Measurements from ENCODE around the gene DLEC1. TPM values are rescaled to one million over a fixed set of nuclear protein-coding genes. Genes with fewer than 3 reads are reported as not detected.

The DLEC1 gene
- total RNA-seq, 2 experiments from 2014 or later, result 0.26 to 0.60 TPM

GRCh38 chr3:38122712-38123290 is 83.8 kb downstream of the DLEC1 start:
- no peaks in the 10 kb centered on the region for H3K27me3 Mint-ChIP-seq (ENCODE audit: low read depth)
- no peak for ATAC-seq
- no peaks in the 10 kb centered on the region for H3K9me3 Mint-ChIP-seq (ENCODE audit: insufficient read depth)
- ChIA-PET CTCF (no interaction called here), POLR2A (interaction anchor here (0.5 kb wide), 1 partner anchor 379 kb away, joined by 5 read pairs; no protein-coding TSS in a partner anchor)
- DNase-seq, result no peak
- H3K36me3 Mint-ChIP-seq (ENCODE audit: low read depth), result peaks cover 62% of the 10 kb centered on the region
- no peak overlapping the region for H3K4me3 Mint-ChIP-seq
- no peak overlapping the region for H3K27ac Mint-ChIP-seq
- H3K4me1 Mint-ChIP-seq (ENCODE audit: low read depth), result peaks cover 3% of the 10 kb centered on the region

DNA sequence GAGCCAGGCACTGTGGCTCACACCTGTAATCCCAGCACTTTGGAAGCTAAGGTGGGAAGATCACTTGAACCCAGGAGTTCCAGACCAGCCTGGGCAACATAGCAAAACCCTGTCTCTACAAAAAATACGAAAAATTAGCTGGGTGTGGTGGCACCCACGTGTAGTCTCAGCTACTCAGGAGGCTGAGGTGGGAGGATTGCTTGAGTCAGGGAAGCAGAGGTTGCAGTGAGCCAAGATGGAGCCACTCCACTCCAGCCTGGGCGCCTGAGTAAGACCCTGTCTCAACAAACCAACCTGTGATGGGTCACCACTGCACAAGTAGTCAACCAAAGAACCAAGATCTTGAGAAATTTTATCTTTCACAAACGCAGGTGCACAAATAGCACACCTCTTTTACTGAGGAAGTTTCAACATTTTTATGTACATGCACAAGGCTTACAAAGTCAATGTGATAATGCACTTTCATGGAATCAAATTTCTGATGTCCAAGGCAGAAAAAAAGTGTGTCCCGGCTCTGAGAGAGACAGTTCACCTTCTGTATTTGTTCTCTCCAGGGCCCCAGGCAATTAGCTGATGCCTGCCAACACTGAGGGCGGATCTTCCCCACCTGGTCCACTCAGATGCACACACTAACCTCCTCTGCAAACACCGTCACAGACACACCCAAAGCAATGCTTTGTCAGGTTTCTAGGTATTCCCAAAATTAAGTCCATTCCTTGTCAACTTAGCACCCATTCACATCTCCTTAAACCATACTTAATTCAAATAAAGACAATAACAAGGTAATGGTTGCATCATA is 85.5 kb downstream of the DLEC1 start:
- DNase-seq (no peak), ATAC-seq (no peak)
- CTCF ChIA-PET, result no interaction called here
- Mint-ChIP-seq H3K4me1 (ENCODE audit: low read depth) (peaks cover 3% of the 10 kb centered on the region), H3K36me3 (ENCODE audit: low read depth) (peaks cover 66% of the 10 kb centered on the region), H3K27ac (peak overlapping the region; percentile 14), H3K27me3 (ENCODE audit: low read depth) (no peaks in the 10 kb centered on the region), H3K4me3 (no peak overlapping the region), H3K9me3 (ENCODE audit: insufficient read depth) (no peaks in the 10 kb centered on the region)
- POLR2A ChIA-PET, result interaction anchor here (1.1 kb wide), 1 partner anchor 202 kb away, joined by 3 read pairs; no protein-coding TSS in a partner anchor

- H3K27me3 Mint-ChIP-seq (ENCODE audit: low read depth), result no peaks in the 10 kb centered on the region
- no peak for DNase-seq
These were observed 86.5 kb downstream of the DLEC1 start for GRCh38 chr3:38125305-38126120.

GRCh38 chr3:38126121-38126892 is 87.3 kb downstream of the DLEC1 start:
- H3K9me3 Mint-ChIP-seq (ENCODE audit: insufficient read depth), result no peaks in the 10 kb centered on the region
- no peak for ATAC-seq
- POLR2A ChIA-PET, result no interaction called here
- no peak overlapping the region for H3K4me3 Mint-ChIP-seq
- DNase-seq, result no peak
- CTCF ChIA-PET, result no interaction called here
- H3K36me3 Mint-ChIP-seq (ENCODE audit: low read depth), result peaks cover 69% of the 10 kb centered on the region
- H3K4me1 Mint-ChIP-seq (ENCODE audit: low read depth), result peaks cover 10% of the 10 kb centered on the region
- no peak overlapping the region for H3K27ac Mint-ChIP-seq
- no peaks in the 10 kb centered on the region for H3K27me3 Mint-ChIP-seq (ENCODE audit: low read depth)

More at GRCh38 chr3:38125305-38126120, 86.5 kb downstream of the DLEC1 start:
- Mint-ChIP-seq H3K27ac (no peak overlapping the region), H3K4me1 (ENCODE audit: low read depth) (peaks cover 9% of the 10 kb centered on the region), H3K4me3 (no peak overlapping the region), H3K9me3 (ENCODE audit: insufficient read depth) (no peaks in the 10 kb centered on the region), H3K36me3 (ENCODE audit: low read depth) (peaks cover 68% of the 10 kb centered on the region)
- ATAC-seq, result no peak
- CTCF ChIA-PET, result no interaction called here
- POLR2A ChIA-PET, result no interaction called here

- H3K9me3 Mint-ChIP-seq (ENCODE audit: insufficient read depth), result no peaks in the 10 kb centered on the region
- H3K4me1 Mint-ChIP-seq (ENCODE audit: low read depth), result peaks cover 12% of the 10 kb centered on the region
- no peak overlapping the region for H3K27ac Mint-ChIP-seq
- H3K36me3 Mint-ChIP-seq (ENCODE audit: low read depth), result peaks cover 72% of the 10 kb centered on the region
- ATAC-seq (no peak), DNase-seq (no peak)
- H3K4me3 Mint-ChIP-seq, result no peak overlapping the region
- ChIA-PET POLR2A (interaction anchor here (2.5 to 2.7 kb wide), 2 partner anchors 9 to 37 kb away, joined by 9 to 13 read pairs; partner anchors contain the start of genes ACAA1 and OXSR1), CTCF (no interaction called here)
- no peaks in the 10 kb centered on the region for H3K27me3 Mint-ChIP-seq (ENCODE audit: low read depth)
These were observed 88.7 kb downstream of the DLEC1 start for GRCh38 chr3:38127611-38128302.

DNA sequence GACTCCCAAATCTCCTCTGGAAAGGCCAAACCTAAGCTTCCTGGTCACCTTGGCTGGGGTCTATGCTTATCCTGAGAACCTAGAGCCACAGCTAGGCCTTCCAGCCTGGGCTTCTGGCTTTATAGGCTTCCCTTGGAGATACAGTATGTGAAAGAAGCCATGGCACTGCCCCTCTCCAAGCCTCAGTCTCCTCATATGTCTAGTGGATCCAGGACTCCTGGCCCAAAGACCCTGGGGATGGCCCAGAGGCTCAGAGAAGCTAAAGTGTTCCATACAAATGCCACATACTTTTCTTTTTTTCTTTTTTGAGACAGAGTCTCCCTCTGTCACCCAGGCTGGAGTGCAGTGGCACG is 89.3 kb downstream of the DLEC1 start:
- ATAC-seq, result no peak
- DNase-seq, result no peak
- Mint-ChIP-seq H3K4me1 (ENCODE audit: low read depth) (peaks cover 17% of the 10 kb centered on the region), H3K27me3 (ENCODE audit: low read depth) (no peaks in the 10 kb centered on the region), H3K4me3 (no peak overlapping the region), H3K36me3 (ENCODE audit: low read depth) (peaks cover 72% of the 10 kb centered on the region), H3K27ac (no peak overlapping the region), H3K9me3 (ENCODE audit: insufficient read depth) (no peaks in the 10 kb centered on the region)
- ChIA-PET CTCF (interaction anchor here (0.9 kb wide), 1 partner anchor 352 kb away, joined by 3 read pairs; no protein-coding TSS in a partner anchor), POLR2A (interaction anchor here (2.5 to 2.7 kb wide), 2 partner anchors 9 to 37 kb away, joined by 9 to 13 read pairs; partner anchors contain the start of genes ACAA1 and OXSR1)

DNA sequence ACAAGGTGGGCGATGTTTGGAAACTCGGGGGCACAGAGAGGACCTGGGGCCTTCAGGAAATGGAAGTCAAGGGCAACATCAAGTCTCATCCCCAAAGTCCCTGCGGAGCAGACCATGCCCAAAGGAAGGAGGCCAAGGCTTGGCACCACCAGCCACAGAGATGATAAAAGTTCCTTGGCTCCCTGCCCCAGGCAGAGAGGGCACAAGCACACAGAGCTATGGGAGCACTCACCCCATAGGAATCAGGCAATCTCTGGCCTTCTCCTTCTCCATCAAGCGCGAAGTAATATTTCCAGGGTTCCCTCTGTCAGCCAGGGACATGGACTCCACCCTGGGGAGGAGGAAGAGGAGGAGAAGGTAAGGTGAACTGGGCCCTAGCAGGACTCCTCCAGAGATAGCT is 90.0 kb downstream of the DLEC1 start:
- Mint-ChIP-seq H3K36me3 (ENCODE audit: low read depth) (peaks cover 73% of the 10 kb centered on the region), H3K9me3 (ENCODE audit: insufficient read depth) (no peaks in the 10 kb centered on the region), H3K27me3 (ENCODE audit: low read depth) (no peaks in the 10 kb centered on the region), H3K4me3 (no peak overlapping the region), H3K27ac (no peak overlapping the region), H3K4me1 (ENCODE audit: low read depth) (peaks cover 24% of the 10 kb centered on the region)
- ATAC-seq, result no peak
- POLR2A ChIA-PET, result interaction anchor here (2.5 to 2.7 kb wide), 2 partner anchors 8 to 36 kb away, joined by 9 to 13 read pairs; partner anchors contain the start of genes ACAA1 and OXSR1
- DNase-seq, result no peak
- CTCF ChIA-PET, result interaction anchor here (0.9 kb wide), 1 partner anchor 351 kb away, joined by 3 read pairs; no protein-coding TSS in a partner anchor

GRCh38 chr3:38130631-38131065 is 91.6 kb downstream of the DLEC1 start:
- Mint-ChIP-seq H3K4me3 (no peak overlapping the region), H3K27me3 (ENCODE audit: low read depth) (no peaks in the 10 kb centered on the region), H3K9me3 (ENCODE audit: insufficient read depth) (no peaks in the 10 kb centered on the region), H3K27ac (no peak overlapping the region), H3K4me1 (ENCODE audit: low read depth) (peaks cover 37% of the 10 kb centered on the region), H3K36me3 (ENCODE audit: low read depth) (peaks cover 73% of the 10 kb centered on the region)
- DNase-seq, result no peak
- ChIA-PET POLR2A (interaction anchor here (1.6 kb wide), 1 partner anchor 10 kb away, joined by 5 read pairs; no protein-coding TSS in a partner anchor), CTCF (interaction anchor here (1.1 kb wide), 1 partner anchor 33 kb away, joined by 3 read pairs; no protein-coding TSS in a partner anchor)
- ATAC-seq, result no peak

- Mint-ChIP-seq H3K9me3 (ENCODE audit: insufficient read depth) (no peaks in the 10 kb centered on the region), H3K36me3 (ENCODE audit: low read depth) (peaks cover 70% of the 10 kb centered on the region), H3K4me3 (no peak overlapping the region), H3K4me1 (ENCODE audit: low read depth) (peaks cover 43% of the 10 kb centered on the region), H3K27me3 (ENCODE audit: low read depth) (no peaks in the 10 kb centered on the region), H3K27ac (no peak overlapping the region)
- ATAC-seq, result no peak
- ChIA-PET CTCF (interaction anchor here (0.9 to 1.0 kb wide), 2 partner anchors 15 to 215 kb away, joined by 3 to 4 read pairs; partner anchors contain the start of gene XYLB), POLR2A (interaction anchor here (1.6 kb wide), 1 partner anchor 11 kb away, joined by 5 read pairs; no protein-coding TSS in a partner anchor)
- no peak for DNase-seq
These were observed 92.8 kb downstream of the DLEC1 start for GRCh38 chr3:38131621-38132369.

GRCh38 chr3:38133209-38133556 is 94.2 kb downstream of the DLEC1 start:
- peaks cover 51% of the 10 kb centered on the region for H3K4me1 Mint-ChIP-seq (ENCODE audit: low read depth)
- DNase-seq (no peak), ATAC-seq (no peak)
- H3K36me3 Mint-ChIP-seq (ENCODE audit: low read depth), result peaks cover 62% of the 10 kb centered on the region
- ChIA-PET CTCF (interaction anchor here (1.4 kb wide), 1 partner anchor 15 kb away, joined by 6 read pairs; no protein-coding TSS in a partner anchor), POLR2A (interaction anchor here (1.5 kb wide), 1 partner anchor 32 kb away, joined by 9 read pairs; the partner anchor contains the start of gene OXSR1)
- H3K4me3 Mint-ChIP-seq, result no peak overlapping the region
- peak overlapping the region; percentile 63 for H3K27ac Mint-ChIP-seq
- H3K27me3 Mint-ChIP-seq (ENCODE audit: low read depth), result no peaks in the 10 kb centered on the region
- H3K9me3 Mint-ChIP-seq (ENCODE audit: insufficient read depth), result no peaks in the 10 kb centered on the region

Data from activated CD8-positive, alpha-beta T cell treated with anti-CD3 and anti-CD28 coated beads, Interleukin-2, amount 10 ng/mL, durations not matched to agents 7 days and 5 days (primary cell).